SK-N-SH (cell line): ENCODE results near the gene TRAPPC2L. TPM values are rescaled to one million over a fixed set of nuclear protein-coding genes. Genes with fewer than 3 reads are reported as not detected.
"Not testable (repeated sequence)": the region's sequence is repeated elsewhere in the genome, so short reads cannot be mapped to it uniquely, and the experiment has no call there.

Source experiments
- CTCF ChIA-PET: fragments of 300-600, 350-600 bp; formaldehyde crosslinking; extraction: SDS; loops from one replicate; lab custom pipeline; 2021; lab: Yijun Ruan, JAX
- POLR2A ChIA-PET: fragments of 350-600 bp; sonication (Branson Sonifier 250); formaldehyde crosslinking; extraction: SDS; loops from one replicate; lab custom pipeline; 2020; ENCODE audit warnings: antibody characterized with exemption, inconsistent platforms; lab: Yijun Ruan, JAX
- DNase-seq: peaks from one replicate; pipeline ENCODE4 v3.0.0; 2012
- H2AFZ ChIP-seq: fragments of 200-600 bp; sonication (generic); 2 replicates; pipeline ENCODE4 v1.8.1; 2016; ENCODE audit warnings: antibody characterized with exemption, mild to moderate bottlenecking, low read depth
- H3F3A ChIP-seq: fragments of 200-600 bp; sonication (generic); replicated peaks from 2 replicates; pipeline ENCODE3; 2016; ENCODE audit warnings: antibody characterized with exemption, mild to moderate bottlenecking; ENCODE audit not compliant: insufficient read depth
- H3K27ac ChIP-seq, 2 experiments: fragments of 200-500 bp in 1 of 2; fragments of 200-600 bp in 1 of 2; sonication (Bioruptor generic) in 1 of 2; sonication (generic), shearing (Covaris generic) in 1 of 2; 2 replicates each; pipeline versions ENCODE4 v1.5.1 to v1.6.1; 2014 to 2016; ENCODE audit warnings: low read depth in 2 of 2, inconsistent platforms in 1 of 2, low read length in 1 of 2, mild to moderate bottlenecking in 1 of 2, mixed read lengths in 1 of 2
- H3K27me3 ChIP-seq: fragments of 200-600 bp; sonication (generic), shearing (Covaris generic); 2 replicates; pipeline ENCODE4 v1.6.1; 2016; ENCODE audit warnings: mixed run types; ENCODE audit not compliant: insufficient read depth
- H3K36me3 ChIP-seq, 2 experiments: fragments of 200-500 bp in 1 of 2; fragments of 200-600 bp in 1 of 2; sonication (Bioruptor generic) in 1 of 2; sonication (generic) in 1 of 2; replicated peaks in 1 of 2; 2 replicates each; pipeline versions ENCODE3 to v1.5.1; 2014 to 2016; ENCODE audit warnings: low read length in 1 of 2, mild to moderate bottlenecking in 1 of 2; ENCODE audit not compliant: insufficient read depth in 2 of 2, control insufficient read depth in 1 of 2
- H3K4me1 ChIP-seq, 2 experiments: fragments of 200-500 bp in 1 of 2; fragments of 200-600 bp in 1 of 2; sonication (Bioruptor generic) in 1 of 2; sonication (generic), shearing (Covaris generic) in 1 of 2; 2 replicates each; pipeline versions ENCODE4 v1.5.1 to v1.6.1; 2014 to 2016; ENCODE audit warnings: low read depth in 1 of 2, low read length in 1 of 2, mixed run types in 1 of 2; ENCODE audit not compliant: insufficient read depth in 2 of 2, control insufficient read depth in 1 of 2
- H3K4me2 ChIP-seq: fragments of 200-600 bp; sonication (generic), shearing (Covaris generic); 2 replicates; pipeline ENCODE4 v1.6.1; 2017; ENCODE audit warnings: mixed run types
- H3K4me3 ChIP-seq, 2 experiments: fragments of 200-500 bp in 1 of 2; fragments of 200-600 bp in 1 of 2; sonication (Bioruptor generic) in 1 of 2; sonication (generic), shearing (Covaris generic) in 1 of 2; 2 replicates each; pipeline versions ENCODE4 v1.5.1 to v1.8.1; 2014 to 2016; ENCODE audit warnings: low read depth in 2 of 2, inconsistent platforms in 1 of 2, low read length in 1 of 2, mild to moderate bottlenecking in 1 of 2, mixed read lengths in 1 of 2, moderate library complexity in 1 of 2
- H3K79me2 ChIP-seq: fragments of 200-600 bp; sonication (generic); 2 replicates; pipeline ENCODE4 v1.8.1; 2017; ENCODE audit warnings: mild to moderate bottlenecking; ENCODE audit not compliant: insufficient read depth
- H3K9ac ChIP-seq: fragments of 200-600 bp; sonication (generic); 2 replicates; pipeline ENCODE4 v1.6.1; 2017; ENCODE audit warnings: mixed run types
- H3K9me2 ChIP-seq: fragments of 200-600 bp; sonication (generic); 2 replicates; pipeline ENCODE4 v1.6.1; 2017; ENCODE audit warnings: mixed run types
- H3K9me3 ChIP-seq: fragments of 200-600 bp; sonication (generic); 2 replicates; pipeline ENCODE4 v1.6.1; 2017; ENCODE audit warnings: mixed run types, mild to moderate bottlenecking, moderate library complexity
- H4K20me1 ChIP-seq: fragments of 200-600 bp; sonication (generic); 2 replicates; pipeline ENCODE4 v1.6.1; 2017; ENCODE audit warnings: mild to moderate bottlenecking, mixed run types; ENCODE audit not compliant: insufficient read depth
- CHD2 ChIP-seq: fragments of 150-350 bp; IDR thresholded peaks from 2 replicates; pipeline ENCODE4 v1.6.1; 2018; ENCODE audit warnings: low read length; ENCODE audit not compliant: partially characterized antibody
- EP300 ChIP-seq, 2 experiments: IDR thresholded peaks; 2 replicates each; pipeline versions ENCODE4 v1.4.0 to v1.6.1; 2012; ENCODE audit warnings: borderline replicate concordance in 1 of 2, low read depth in 1 of 2, low read length in 1 of 2
- FOSL2 ChIP-seq: IDR thresholded peaks from 2 replicates; pipeline ENCODE4 v1.4.0; 2012; ENCODE audit warnings: low read depth, mild to moderate bottlenecking, moderate library complexity, borderline replicate concordance
- FOXM1 ChIP-seq: IDR thresholded peaks from 2 replicates; pipeline ENCODE4 v1.4.0; 2012; ENCODE audit warnings: low read depth, mild to moderate bottlenecking
- GABPA ChIP-seq: IDR thresholded peaks from 2 replicates; pipeline ENCODE4 v1.4.0; 2012; ENCODE audit warnings: low read depth, mild to moderate bottlenecking
- MXI1 ChIP-seq: IDR thresholded peaks from 2 replicates; pipeline ENCODE4 v1.6.1; 2012; ENCODE audit warnings: mild to moderate bottlenecking, low read depth, low read length, improper control_type of control experiment
- NFIC ChIP-seq: IDR thresholded peaks from 2 replicates; pipeline ENCODE4 v1.4.0; 2012; ENCODE audit warnings: borderline replicate concordance
- NRF1 ChIP-seq: IDR thresholded peaks from 2 replicates; pipeline ENCODE4 v1.6.1; 2012; ENCODE audit warnings: low read depth, mild to moderate bottlenecking, low read length
- RXRA ChIP-seq: IDR thresholded peaks from 2 replicates; pipeline ENCODE4 v1.4.0; 2012; ENCODE audit warnings: low read depth, mild to moderate bottlenecking, borderline replicate concordance
- SIN3A ChIP-seq: IDR thresholded peaks from 2 replicates; pipeline ENCODE4 v1.6.1; 2012; ENCODE audit warnings: low read depth, mild to moderate bottlenecking, low read length, moderate library complexity, borderline replicate concordance
- SMC3 ChIP-seq: IDR thresholded peaks from 2 replicates; pipeline ENCODE4 v1.6.1; 2012; ENCODE audit warnings: low read depth, low read length, improper control_type of control experiment
- TAF1 ChIP-seq: IDR thresholded peaks from 2 replicates; pipeline ENCODE4 v1.6.1; 2012; ENCODE audit warnings: low read depth, mild to moderate bottlenecking, low read length, moderate library complexity, borderline replicate concordance
- YY1 ChIP-seq: IDR thresholded peaks from 2 replicates; pipeline ENCODE4 v1.4.0; 2012; ENCODE audit warnings: low read depth, mild to moderate bottlenecking
- WGBS: methylation state at CpG from one replicate; pipeline ENCODE4 v1.1.6; 2017; ENCODE audit warnings: low lambda C conversion rate; 5-methylcytosine and 5-hydroxymethylcytosine counted together
- polyA plus RNA-seq, 3 experiments: library from polyadenylated mRNA; depleted of rRNA; stranded (reverse); fragments of >200 nt; gene quantifications; 2 replicates each; pipeline ENCODE4 v1.2.3, GENCODE V29; 2012
- TF ChIP-seq, protein P1 (sequence below): fragments of 150-350 bp; IDR thresholded peaks from 2 replicates; pipeline ENCODE4 v1.6.1; 2017; ENCODE audit warnings: antibody characterized with exemption, low read length, low read depth, borderline replicate concordance
- TF ChIP-seq, protein P2 (sequence below): IDR thresholded peaks from 2 replicates; pipeline ENCODE4 v1.4.0; 2012; ENCODE audit warnings: low read depth
- TF ChIP-seq, protein P3 (sequence below): IDR thresholded peaks from 2 replicates; pipeline ENCODE4 v1.4.0; 2012; ENCODE audit warnings: low read depth, borderline replicate concordance
- TF ChIP-seq, protein P4 (sequence below): IDR thresholded peaks from 2 replicates; pipeline ENCODE4 v1.6.1; 2012; ENCODE audit warnings: mild to moderate bottlenecking, low read depth, low read length, moderate library complexity

Gene TRAPPC2L
- polyA plus RNA-seq, 1 of the 3 experiments (the other 2 are of a cell fraction), result 73.9 TPM

DNA sequence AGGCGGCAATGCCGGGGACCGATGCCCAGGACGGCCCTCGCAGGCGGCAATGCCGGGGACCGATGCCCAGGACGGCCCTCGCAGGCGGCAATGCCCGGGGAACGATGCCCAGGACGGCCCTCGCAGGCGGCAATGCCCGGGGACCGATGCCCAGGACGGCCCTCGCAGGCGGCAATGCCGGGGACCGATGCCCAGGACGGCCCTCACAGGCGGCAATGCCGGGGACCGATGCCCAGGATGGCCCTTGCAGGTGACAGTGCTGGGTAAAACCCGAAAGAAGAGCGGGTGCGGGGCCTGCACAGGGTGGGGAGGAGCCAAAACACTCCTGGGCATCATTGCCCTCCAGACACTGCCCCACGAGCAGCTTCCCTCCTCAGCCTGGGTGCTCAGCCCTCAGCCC is 33.3 kb upstream of the TRAPPC2L start:
- H3K9me3 ChIP-seq, POLR2A ChIA-PET, H3K79me2 ChIP-seq, H3K27ac ChIP-seq, H4K20me1 ChIP-seq, H2AFZ ChIP-seq, H3K9ac ChIP-seq, H3K27me3 ChIP-seq, H3K9me2 ChIP-seq, H3K4me2 ChIP-seq, H3F3A ChIP-seq, DNase-seq, H3K4me1 ChIP-seq, H3K4me3 ChIP-seq: not testable (repeated sequence)
- WGBS, result 97% methylated on average over 24 of the region's 31 CpGs
- peaks cover 0 to 19% of the 10 kb centered on the region in 2 experiments for H3K36me3 ChIP-seq
- CTCF ChIA-PET, result interaction anchor here (0.6 kb wide), 1 partner anchor 57 kb away, joined by 3 read pairs; no protein-coding TSS in a partner anchor

DNA sequence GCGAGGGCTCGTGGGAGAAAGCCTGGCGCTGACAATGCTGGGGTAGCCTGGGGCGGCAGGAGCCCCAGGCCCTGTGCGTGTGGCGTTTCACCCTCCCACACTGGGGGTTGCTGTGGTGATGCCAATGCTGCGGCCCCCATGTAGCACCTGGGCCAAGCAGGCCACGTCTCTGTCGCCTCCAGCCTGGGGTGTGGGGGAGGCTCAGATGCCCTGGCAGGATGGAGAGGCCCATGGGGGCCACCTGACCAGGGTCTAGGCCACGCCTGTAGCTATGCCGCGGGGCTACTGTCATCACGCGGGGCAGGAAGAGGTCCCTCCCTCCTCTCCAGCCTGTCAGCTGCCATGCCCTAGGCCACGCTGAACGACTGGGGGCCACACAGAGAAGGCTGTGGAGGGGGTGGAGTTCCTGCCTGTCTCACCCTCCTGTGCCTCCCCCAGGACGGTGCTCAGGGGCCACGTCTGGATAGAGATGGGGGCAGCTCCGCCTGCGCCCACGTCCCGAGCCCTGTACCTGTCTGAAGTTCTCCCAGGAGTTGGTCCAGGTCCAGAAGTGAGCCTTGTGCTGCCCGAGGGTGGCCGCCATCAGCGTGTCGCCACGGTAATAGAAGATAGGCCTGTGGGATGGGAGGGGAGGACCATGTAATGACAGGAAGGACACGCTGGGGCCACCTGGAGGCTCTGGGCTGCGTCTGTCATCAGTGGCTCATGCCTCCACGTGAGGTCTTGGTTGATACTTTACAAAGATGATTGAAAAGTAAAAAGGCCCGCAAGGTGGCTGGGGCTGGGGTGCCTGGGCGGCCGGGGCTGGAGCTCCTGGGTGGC is 32.5 kb upstream of the TRAPPC2L start:
- no peaks in the 10 kb centered on the region for H4K20me1 ChIP-seq
- H3K9ac ChIP-seq, result no peak overlapping the region
- H3F3A ChIP-seq, result no peaks in the 10 kb centered on the region
- ChIA-PET POLR2A (no interaction called here), CTCF (interaction anchor here (1.2 kb wide), 2 partner anchors 9 to 343 kb away, joined by 3 read pairs; no protein-coding TSS in a partner anchor)
- no peaks in the 10 kb centered on the region for H3K4me1 ChIP-seq
- peaks cover 0 to 19% of the 10 kb centered on the region in 2 experiments for H3K36me3 ChIP-seq
- no peaks in the 10 kb centered on the region for H3K9me2 ChIP-seq
- H3K79me2 ChIP-seq, result no peaks in the 10 kb centered on the region
- no peak overlapping the region for H3K4me3 ChIP-seq
- no peaks in the 10 kb centered on the region for H3K9me3 ChIP-seq
- H3K4me2 ChIP-seq, result no peak overlapping the region
- H3K27me3 ChIP-seq, result no peaks in the 10 kb centered on the region
- TF ChIP-seq GABPA, result no peak
- TF ChIP-seq, protein P1, sequence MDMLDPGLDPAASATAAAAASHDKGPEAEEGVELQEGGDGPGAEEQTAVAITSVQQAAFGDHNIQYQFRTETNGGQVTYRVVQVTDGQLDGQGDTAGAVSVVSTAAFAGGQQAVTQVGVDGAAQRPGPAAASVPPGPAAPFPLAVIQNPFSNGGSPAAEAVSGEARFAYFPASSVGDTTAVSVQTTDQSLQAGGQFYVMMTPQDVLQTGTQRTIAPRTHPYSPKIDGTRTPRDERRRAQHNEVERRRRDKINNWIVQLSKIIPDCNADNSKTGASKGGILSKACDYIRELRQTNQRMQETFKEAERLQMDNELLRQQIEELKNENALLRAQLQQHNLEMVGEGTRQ, result no peak
- TF ChIP-seq CHD2, result no peak
- TF ChIP-seq TAF1, result no peak
- TF ChIP-seq FOXM1, result no peak
- TF ChIP-seq, protein P2, sequence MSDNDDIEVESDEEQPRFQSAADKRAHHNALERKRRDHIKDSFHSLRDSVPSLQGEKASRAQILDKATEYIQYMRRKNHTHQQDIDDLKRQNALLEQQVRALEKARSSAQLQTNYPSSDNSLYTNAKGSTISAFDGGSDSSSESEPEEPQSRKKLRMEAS, result no peak
- TF ChIP-seq, protein P3, sequence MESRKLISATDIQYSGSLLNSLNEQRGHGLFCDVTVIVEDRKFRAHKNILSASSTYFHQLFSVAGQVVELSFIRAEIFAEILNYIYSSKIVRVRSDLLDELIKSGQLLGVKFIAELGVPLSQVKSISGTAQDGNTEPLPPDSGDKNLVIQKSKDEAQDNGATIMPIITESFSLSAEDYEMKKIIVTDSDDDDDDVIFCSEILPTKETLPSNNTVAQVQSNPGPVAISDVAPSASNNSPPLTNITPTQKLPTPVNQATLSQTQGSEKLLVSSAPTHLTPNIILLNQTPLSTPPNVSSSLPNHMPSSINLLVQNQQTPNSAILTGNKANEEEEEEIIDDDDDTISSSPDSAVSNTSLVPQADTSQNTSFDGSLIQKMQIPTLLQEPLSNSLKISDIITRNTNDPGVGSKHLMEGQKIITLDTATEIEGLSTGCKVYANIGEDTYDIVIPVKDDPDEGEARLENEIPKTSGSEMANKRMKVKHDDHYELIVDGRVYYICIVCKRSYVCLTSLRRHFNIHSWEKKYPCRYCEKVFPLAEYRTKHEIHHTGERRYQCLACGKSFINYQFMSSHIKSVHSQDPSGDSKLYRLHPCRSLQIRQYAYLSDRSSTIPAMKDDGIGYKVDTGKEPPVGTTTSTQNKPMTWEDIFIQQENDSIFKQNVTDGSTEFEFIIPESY, result no peak
- TF ChIP-seq YY1, result no peak
- no peak for TF ChIP-seq SIN3A
- no peak for TF ChIP-seq NFIC
- no peak for TF ChIP-seq MXI1
- TF ChIP-seq FOSL2, result no peak
- TF ChIP-seq, protein P4, sequence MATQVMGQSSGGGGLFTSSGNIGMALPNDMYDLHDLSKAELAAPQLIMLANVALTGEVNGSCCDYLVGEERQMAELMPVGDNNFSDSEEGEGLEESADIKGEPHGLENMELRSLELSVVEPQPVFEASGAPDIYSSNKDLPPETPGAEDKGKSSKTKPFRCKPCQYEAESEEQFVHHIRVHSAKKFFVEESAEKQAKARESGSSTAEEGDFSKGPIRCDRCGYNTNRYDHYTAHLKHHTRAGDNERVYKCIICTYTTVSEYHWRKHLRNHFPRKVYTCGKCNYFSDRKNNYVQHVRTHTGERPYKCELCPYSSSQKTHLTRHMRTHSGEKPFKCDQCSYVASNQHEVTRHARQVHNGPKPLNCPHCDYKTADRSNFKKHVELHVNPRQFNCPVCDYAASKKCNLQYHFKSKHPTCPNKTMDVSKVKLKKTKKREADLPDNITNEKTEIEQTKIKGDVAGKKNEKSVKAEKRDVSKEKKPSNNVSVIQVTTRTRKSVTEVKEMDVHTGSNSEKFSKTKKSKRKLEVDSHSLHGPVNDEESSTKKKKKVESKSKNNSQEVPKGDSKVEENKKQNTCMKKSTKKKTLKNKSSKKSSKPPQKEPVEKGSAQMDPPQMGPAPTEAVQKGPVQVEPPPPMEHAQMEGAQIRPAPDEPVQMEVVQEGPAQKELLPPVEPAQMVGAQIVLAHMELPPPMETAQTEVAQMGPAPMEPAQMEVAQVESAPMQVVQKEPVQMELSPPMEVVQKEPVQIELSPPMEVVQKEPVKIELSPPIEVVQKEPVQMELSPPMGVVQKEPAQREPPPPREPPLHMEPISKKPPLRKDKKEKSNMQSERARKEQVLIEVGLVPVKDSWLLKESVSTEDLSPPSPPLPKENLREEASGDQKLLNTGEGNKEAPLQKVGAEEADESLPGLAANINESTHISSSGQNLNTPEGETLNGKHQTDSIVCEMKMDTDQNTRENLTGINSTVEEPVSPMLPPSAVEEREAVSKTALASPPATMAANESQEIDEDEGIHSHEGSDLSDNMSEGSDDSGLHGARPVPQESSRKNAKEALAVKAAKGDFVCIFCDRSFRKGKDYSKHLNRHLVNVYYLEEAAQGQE, result no peak
- TF ChIP-seq SMC3, result no peak
- no peak for TF ChIP-seq EP300 (IDR thresholded peaks at IDR 0.05; ENCODE audit: borderline replicate concordance in 1 of 2, low read depth in 1 of 2, low read length in 1 of 2)
- TF ChIP-seq NRF1, result no peak
- TF ChIP-seq RXRA, result no peak
- H3K27ac ChIP-seq, result no peak overlapping the region
- WGBS, result 91% methylated on average over 13 of the region's 33 CpGs
- no peak overlapping the region for H2AFZ ChIP-seq
- DNase-seq, result no peak
